ENCODE results near the gene SAMD11. TPM values are rescaled to one million over a fixed set of nuclear protein-coding genes. Genes with fewer than 3 reads are reported as not detected.

Gene SAMD11
- total RNA-seq, 1 donor from 2014 or later: 6.0 TPM

DNA sequence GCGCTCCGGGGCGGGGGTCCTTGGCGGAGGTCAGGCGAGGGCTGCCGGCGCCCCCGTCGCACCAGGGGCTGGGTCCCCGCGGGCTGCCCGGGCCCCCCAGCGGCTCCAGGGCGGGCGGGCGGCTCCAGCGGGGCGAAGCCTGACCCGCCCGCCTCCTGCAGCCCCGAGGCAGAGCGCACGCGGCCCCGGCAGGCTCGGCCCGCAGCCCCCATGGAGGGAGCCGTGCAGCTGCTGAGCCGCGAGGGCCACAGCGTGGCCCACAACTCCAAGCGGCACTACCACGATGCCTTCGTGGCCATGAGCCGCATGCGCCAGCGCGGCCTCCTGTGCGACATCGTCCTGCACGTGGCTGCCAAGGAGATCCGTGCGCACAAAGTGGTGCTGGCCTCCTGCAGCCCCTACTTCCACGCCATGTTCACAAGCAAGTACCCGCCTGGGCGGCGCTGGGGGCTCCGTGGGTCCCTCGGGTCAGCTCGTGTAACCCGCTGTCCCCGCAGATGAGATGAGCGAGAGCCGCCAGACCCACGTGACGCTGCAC is 37.5 kb downstream of the SAMD11 start:
- no peak overlapping the region for H3K27ac ChIP-seq

DNA sequence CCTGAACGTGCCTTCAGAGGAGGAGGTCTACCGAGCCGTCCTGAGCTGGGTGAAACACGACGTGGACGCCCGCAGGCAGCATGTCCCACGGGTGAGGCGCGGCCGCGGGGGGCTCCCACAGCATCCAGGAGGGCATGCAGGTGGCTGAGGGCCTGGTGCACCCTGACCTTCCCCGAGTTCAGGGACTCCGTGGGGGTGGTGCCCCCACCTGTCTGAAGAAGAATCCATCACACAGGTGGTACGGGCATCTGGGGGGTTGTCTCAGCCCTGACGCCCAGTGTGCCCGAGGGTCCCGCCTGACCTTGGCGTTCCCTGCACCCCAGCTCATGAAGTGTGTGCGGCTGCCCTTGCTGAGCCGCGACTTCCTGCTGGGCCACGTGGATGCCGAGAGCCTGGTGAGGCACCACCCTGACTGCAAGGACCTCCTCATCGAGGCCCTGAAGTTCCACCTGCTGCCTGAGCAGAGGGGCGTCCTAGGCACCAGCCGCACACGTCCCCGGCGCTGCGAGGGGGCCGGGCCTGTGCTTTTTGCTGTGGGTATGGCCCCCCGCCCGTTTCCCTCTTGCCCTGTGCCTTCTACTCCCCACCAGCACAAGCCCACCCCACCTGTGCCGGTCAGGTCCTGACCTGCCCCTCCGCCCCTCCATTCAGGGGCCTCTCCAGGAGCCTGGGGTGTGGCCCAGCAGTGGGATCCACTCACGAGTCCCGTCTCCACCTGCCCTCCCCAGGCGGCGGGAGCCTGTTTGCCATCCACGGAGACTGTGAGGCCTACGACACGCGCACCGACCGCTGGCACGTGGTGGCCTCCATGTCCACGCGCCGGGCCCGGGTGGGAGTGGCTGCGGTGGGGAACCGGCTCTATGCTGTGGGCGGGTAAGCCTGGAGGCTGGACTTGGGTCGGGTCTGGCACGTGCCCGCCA is 38.9 kb downstream of the SAMD11 start:
- ATAC-seq (no peak), DNase-seq (no peak)
- H3K36me3 ChIP-seq: no peaks in the 10 kb centered on the region
- H3K4me1 ChIP-seq: peaks cover 28% of the 10 kb centered on the region
- TF ChIP-seq, protein P1, sequence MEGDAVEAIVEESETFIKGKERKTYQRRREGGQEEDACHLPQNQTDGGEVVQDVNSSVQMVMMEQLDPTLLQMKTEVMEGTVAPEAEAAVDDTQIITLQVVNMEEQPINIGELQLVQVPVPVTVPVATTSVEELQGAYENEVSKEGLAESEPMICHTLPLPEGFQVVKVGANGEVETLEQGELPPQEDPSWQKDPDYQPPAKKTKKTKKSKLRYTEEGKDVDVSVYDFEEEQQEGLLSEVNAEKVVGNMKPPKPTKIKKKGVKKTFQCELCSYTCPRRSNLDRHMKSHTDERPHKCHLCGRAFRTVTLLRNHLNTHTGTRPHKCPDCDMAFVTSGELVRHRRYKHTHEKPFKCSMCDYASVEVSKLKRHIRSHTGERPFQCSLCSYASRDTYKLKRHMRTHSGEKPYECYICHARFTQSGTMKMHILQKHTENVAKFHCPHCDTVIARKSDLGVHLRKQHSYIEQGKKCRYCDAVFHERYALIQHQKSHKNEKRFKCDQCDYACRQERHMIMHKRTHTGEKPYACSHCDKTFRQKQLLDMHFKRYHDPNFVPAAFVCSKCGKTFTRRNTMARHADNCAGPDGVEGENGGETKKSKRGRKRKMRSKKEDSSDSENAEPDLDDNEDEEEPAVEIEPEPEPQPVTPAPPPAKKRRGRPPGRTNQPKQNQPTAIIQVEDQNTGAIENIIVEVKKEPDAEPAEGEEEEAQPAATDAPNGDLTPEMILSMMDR (IDR thresholded peaks at IDR 0.05): no peak
- H3K9me3 ChIP-seq: no peaks in the 10 kb centered on the region
- H3K27me3 ChIP-seq: no peaks in the 10 kb centered on the region
- H3K4me3 ChIP-seq: no peak overlapping the region
- H3K27ac ChIP-seq: no peak overlapping the region
- intact Hi-C loops (cut with DNase I): loop anchor here (10.0 kb wide), 1 partner anchor 58 kb away; no protein-coding TSS in a partner anchor

More for the DNA sequence above, 37.5 kb downstream of the SAMD11 start:
- intact Hi-C loops (cut with DNase I): loop anchor here (10.0 kb wide), 1 partner anchor 56 kb away; no protein-coding TSS in a partner anchor
- H3K4me1 ChIP-seq: peaks cover 26% of the 10 kb centered on the region
- TF ChIP-seq, protein P1 (IDR thresholded peaks at IDR 0.05): no peak
- H3K27me3 ChIP-seq: no peaks in the 10 kb centered on the region
- H3K4me3 ChIP-seq: peak overlapping the region; percentile 100
- peaks cover 7% of the 10 kb centered on the region for H3K36me3 ChIP-seq
- ATAC-seq (no peak), DNase-seq (no peak)
- H3K9me3 ChIP-seq: no peaks in the 10 kb centered on the region

DNA sequence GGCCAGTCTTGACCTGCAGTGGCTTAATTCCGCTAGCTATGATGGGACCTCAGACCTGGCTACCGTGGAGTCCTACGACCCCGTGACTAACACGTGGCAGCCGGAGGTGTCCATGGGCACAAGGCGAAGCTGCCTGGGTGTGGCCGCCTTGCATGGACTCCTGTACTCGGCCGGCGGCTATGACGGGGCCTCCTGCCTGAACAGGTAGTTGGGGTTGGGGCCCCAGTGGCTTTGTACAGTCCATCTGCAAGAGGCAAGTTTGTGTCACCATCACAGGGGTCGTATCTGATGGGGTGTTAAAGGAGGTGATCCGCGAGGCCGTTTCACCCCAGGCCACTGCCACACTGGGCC is 39.6 kb downstream of the SAMD11 start:
- no peak for DNase-seq
- peaks cover 23% of the 10 kb centered on the region for H3K4me1 ChIP-seq

DNA sequence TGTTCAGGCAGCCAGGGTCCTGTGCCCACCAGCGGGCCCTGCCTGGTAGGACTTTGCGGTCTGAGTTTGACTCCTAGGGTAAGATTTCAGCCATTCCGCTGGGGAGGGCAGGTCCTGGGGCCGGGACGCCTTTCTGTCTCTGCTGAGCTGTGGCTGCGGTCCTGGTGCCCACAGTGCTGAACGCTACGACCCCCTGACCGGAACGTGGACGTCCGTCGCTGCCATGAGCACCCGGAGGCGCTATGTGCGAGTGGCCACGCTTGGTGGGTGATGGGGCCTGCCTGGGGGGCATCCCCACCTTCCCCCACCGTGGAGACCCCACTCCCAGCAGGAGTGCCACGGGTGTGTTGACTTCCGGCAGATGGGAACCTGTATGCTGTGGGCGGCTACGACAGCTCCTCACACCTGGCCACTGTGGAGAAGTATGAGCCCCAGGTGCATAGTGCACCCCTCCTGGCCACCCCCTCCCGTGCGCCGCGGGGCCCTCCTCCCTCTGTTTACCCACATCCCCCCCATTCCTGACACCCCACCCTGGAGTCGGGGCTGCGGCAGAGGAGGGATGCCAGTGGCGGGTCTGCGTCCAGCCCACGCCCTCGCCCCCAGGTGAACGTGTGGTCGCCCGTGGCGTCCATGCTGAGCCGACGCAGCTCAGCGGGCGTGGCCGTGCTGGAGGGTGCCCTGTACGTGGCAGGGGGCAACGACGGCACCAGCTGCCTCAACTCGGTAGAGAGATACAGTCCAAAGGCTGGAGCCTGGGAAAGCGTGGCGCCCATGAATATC is 40.2 kb downstream of the SAMD11 start:
- Histone ChIP-seq H3K36me3 (no peaks in the 10 kb centered on the region), H3K4me1 (peaks cover 20% of the 10 kb centered on the region), H3K27ac (no peak overlapping the region), H3K4me3 (no peak overlapping the region), H3K9me3 (no peaks in the 10 kb centered on the region), H3K27me3 (no peaks in the 10 kb centered on the region)
- TF ChIP-seq, protein P1 (IDR thresholded peaks at IDR 0.05): no peak
- ATAC-seq (no peak), DNase-seq (no peak)
- intact Hi-C loops (cut with DNase I): loop anchor here (10.0 kb wide), 1 partner anchor 59 kb away; no protein-coding TSS in a partner anchor

More for the DNA sequence above, 39.6 kb downstream of the SAMD11 start:
- TF ChIP-seq, protein P1 (IDR thresholded peaks at IDR 0.05): no peak
- H3K27me3 ChIP-seq: no peaks in the 10 kb centered on the region
- ATAC-seq: no peak
- no peaks in the 10 kb centered on the region for H3K36me3 ChIP-seq
- intact Hi-C loops (cut with DNase I): loop anchor here (10.0 kb wide), 1 partner anchor 58 kb away; no protein-coding TSS in a partner anchor
- H3K27ac ChIP-seq: no peak overlapping the region
- no peaks in the 10 kb centered on the region for H3K9me3 ChIP-seq
- H3K4me3 ChIP-seq: no peak overlapping the region

DNA sequence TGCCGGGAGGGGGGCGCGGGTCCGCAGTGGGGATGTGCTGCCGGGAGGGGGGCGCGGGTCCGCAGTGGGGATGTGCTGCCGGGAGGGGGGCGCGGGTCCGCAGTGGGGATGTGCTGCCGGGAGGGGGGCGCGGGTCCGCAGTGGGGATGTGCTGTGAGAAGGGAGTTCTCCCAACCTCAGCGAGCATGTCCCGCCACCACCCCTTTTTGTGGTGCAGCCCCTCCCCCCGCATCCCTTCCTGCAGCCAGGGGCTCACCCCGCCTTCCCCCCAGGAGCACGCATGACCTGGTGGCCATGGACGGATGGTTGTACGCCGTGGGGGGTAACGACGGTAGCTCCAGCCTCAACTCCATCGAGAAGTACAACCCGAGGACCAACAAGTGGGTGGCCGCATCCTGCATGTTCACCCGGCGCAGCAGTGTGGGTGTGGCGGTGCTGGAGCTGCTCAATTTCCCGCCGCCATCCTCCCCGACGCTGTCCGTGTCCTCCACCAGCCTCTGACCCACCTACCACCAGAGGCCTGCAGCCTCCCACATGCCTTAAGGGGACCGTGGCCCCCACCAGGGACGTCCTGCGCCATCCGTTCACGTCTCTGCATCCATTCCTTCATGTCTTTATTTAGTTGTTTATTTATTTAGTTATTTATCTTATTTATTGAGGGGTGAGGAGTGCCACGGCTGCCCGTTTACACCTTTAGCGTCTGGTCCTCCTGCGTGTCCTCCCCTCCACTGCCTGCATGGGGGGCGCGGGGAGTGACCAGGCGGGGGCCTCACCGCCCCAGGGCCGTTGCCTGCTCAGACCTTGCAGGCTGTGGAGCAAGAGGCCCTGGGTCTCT is 41.2 kb downstream of the SAMD11 start:
- Histone ChIP-seq H3K9me3 (no peaks in the 10 kb centered on the region), H3K27me3 (no peaks in the 10 kb centered on the region), H3K36me3 (no peaks in the 10 kb centered on the region), H3K4me3 (no peak overlapping the region), H3K27ac (no peak overlapping the region), H3K4me1 (peaks cover 17% of the 10 kb centered on the region)
- ATAC-seq (no peak), DNase-seq (no peak)
- intact Hi-C loops (cut with DNase I): loop anchor here (10.0 kb wide), 1 partner anchor 60 kb away; no protein-coding TSS in a partner anchor
- TF ChIP-seq, protein P1 (IDR thresholded peaks at IDR 0.05): no peak
